ENCODE data around the gene IGHMBP2.

Gene IGHMBP2

DNA sequence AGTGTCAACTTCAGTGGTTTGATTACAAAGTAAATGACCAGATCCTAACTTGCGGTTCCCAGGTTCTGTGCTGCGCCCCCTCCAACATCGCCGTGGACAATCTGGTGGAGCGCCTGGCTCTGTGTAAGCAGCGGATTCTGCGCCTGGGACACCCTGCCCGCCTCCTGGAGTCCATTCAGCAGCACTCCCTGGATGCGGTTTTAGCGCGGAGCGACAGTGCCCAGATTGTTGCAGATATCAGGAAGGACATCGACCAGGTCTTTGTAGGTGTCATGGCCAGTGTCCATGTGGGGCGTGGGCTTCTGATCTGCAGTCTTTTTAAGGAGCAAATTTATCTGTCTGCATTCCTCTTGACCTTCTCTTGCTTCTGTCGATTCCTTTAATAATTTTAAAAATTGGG is 11.1 kb downstream of the IGHMBP2 start:
- TF ChIP-seq CEBPB (IDR thresholded peaks at IDR 0.05) (no peak), TAF1 (IDR thresholded peaks at IDR 0.05; ENCODE audit: low read depth) (no peak), FOXM1 (IDR thresholded peaks at IDR 0.05; ENCODE audit: borderline replicate concordance, low read depth) (no peak), ZBTB7A (IDR thresholded peaks at IDR 0.05; ENCODE audit: low read depth) (no peak), TCF12 (IDR thresholded peaks at IDR 0.05; ENCODE audit: low read depth) (no peak), MAX (IDR thresholded peaks at IDR 0.05) (no peak), YY1 (IDR thresholded peaks at IDR 0.05; ENCODE audit: low read depth) (no peak), EP300 (IDR thresholded peaks at IDR 0.05; ENCODE audit: borderline replicate concordance) (no peak), RAD21 (IDR thresholded peaks at IDR 0.05; ENCODE audit: low read depth) (no peak), REST (IDR thresholded peaks at IDR 0.05; ENCODE audit: low read depth) (no peak), EGR1 (IDR thresholded peaks at IDR 0.05) (no peak), CREB1 (IDR thresholded peaks at IDR 0.05; ENCODE audit: low read depth) (no peak), NFIC (IDR thresholded peaks at IDR 0.05) (no peak), TEAD4 (IDR thresholded peaks at IDR 0.05) (no peak)
- TF ChIP-seq, protein P1, sequence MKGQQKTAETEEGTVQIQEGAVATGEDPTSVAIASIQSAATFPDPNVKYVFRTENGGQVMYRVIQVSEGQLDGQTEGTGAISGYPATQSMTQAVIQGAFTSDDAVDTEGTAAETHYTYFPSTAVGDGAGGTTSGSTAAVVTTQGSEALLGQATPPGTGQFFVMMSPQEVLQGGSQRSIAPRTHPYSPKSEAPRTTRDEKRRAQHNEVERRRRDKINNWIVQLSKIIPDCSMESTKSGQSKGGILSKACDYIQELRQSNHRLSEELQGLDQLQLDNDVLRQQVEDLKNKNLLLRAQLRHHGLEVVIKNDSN (IDR thresholded peaks at IDR 0.05) = no peak

DNA sequence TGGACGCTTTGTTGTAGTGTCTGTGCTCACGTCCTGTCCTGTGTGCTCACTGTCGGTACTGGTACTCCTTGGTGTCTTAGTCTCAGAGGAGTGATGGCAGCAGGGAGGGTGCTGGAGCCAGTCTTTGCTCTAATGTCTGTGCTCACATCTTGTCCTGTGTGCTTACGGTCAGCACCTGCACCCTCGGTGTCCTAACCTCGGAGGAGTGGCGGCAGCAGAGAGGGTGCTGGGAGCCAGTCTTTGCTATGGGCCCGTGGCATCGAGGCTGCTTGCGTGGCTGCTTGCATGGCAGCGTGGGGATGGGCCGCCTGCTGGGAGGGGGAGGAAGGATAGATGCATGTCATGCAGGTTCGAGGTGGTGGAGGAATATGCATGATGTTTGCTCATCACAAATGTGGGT is 12.7 kb downstream of the IGHMBP2 start:
- TF ChIP-seq MAX (IDR thresholded peaks at IDR 0.05) = no peak
- TF ChIP-seq YY1 (IDR thresholded peaks at IDR 0.05; ENCODE audit: low read depth) = no peak
- no peak for TF ChIP-seq NFIC (IDR thresholded peaks at IDR 0.05)
- no peak for TF ChIP-seq TCF12 (IDR thresholded peaks at IDR 0.05; ENCODE audit: low read depth)
- TF ChIP-seq CEBPB (IDR thresholded peaks at IDR 0.05) = no peak
- no peak for TF ChIP-seq TAF1 (IDR thresholded peaks at IDR 0.05; ENCODE audit: low read depth)
- no peak for TF ChIP-seq REST (IDR thresholded peaks at IDR 0.05; ENCODE audit: low read depth)
- TF ChIP-seq ZBTB7A (IDR thresholded peaks at IDR 0.05; ENCODE audit: low read depth) = no peak
- TF ChIP-seq, protein P1 (IDR thresholded peaks at IDR 0.05) = no peak
- TF ChIP-seq FOXM1 (IDR thresholded peaks at IDR 0.05; ENCODE audit: borderline replicate concordance, low read depth) = no peak
- TF ChIP-seq EGR1 (IDR thresholded peaks at IDR 0.05) = no peak
- TF ChIP-seq RAD21 (IDR thresholded peaks at IDR 0.05; ENCODE audit: low read depth) = no peak
- no peak for TF ChIP-seq TEAD4 (IDR thresholded peaks at IDR 0.05)
- TF ChIP-seq CREB1 (IDR thresholded peaks at IDR 0.05; ENCODE audit: low read depth) = no peak
- no peak for TF ChIP-seq EP300 (IDR thresholded peaks at IDR 0.05; ENCODE audit: borderline replicate concordance)

- no peak for TF ChIP-seq YY1 (IDR thresholded peaks at IDR 0.05; ENCODE audit: low read depth)
- no peak for TF ChIP-seq NFIC (IDR thresholded peaks at IDR 0.05)
- no peak for TF ChIP-seq RAD21 (IDR thresholded peaks at IDR 0.05; ENCODE audit: low read depth)
- TF ChIP-seq CREB1 (IDR thresholded peaks at IDR 0.05; ENCODE audit: low read depth) = no peak
- TF ChIP-seq TAF1 (IDR thresholded peaks at IDR 0.05; ENCODE audit: low read depth) = no peak
- no peak for TF ChIP-seq CEBPB (IDR thresholded peaks at IDR 0.05)
- no peak for TF ChIP-seq TEAD4 (IDR thresholded peaks at IDR 0.05)
- TF ChIP-seq FOXM1 (IDR thresholded peaks at IDR 0.05; ENCODE audit: borderline replicate concordance, low read depth) = no peak
- TF ChIP-seq, protein P1 (IDR thresholded peaks at IDR 0.05) = no peak
- TF ChIP-seq MAX (IDR thresholded peaks at IDR 0.05) = no peak
- TF ChIP-seq EP300 (IDR thresholded peaks at IDR 0.05; ENCODE audit: borderline replicate concordance) = no peak
- TF ChIP-seq ZBTB7A (IDR thresholded peaks at IDR 0.05; ENCODE audit: low read depth) = no peak
- TF ChIP-seq TCF12 (IDR thresholded peaks at IDR 0.05; ENCODE audit: low read depth) = no peak
- no peak for TF ChIP-seq REST (IDR thresholded peaks at IDR 0.05; ENCODE audit: low read depth)
- no peak for TF ChIP-seq EGR1 (IDR thresholded peaks at IDR 0.05)
Measured at GRCh38 chr11:68923614-68924013, 19.9 kb downstream of the IGHMBP2 start.

Measured in Ishikawa (cell line).